Neural cell (in vitro differentiated cells): ENCODE measurements around the gene CCDC112. TPM values are rescaled to one million over a fixed set of nuclear protein-coding genes. Genes with fewer than 3 reads are reported as not detected.
A peak's percentile ranks its signal among the peaks of the same experiment; 100 is the strongest.

ENCODE experiments used
- H2AFZ ChIP-seq: fragments of 200-600, 300-800 bp; sonication (generic), shearing (Covaris generic); 2 replicates; pipeline ENCODE4 v1.6.0; 2014; ENCODE audit warnings: low read depth, mild to moderate bottlenecking, antibody characterized with exemption, low read length, moderate library complexity
- H3F3A ChIP-seq: fragments of 200-600 bp; shearing (Covaris generic); 2 replicates; pipeline ENCODE4 v1.6.1; 2016; ENCODE audit warnings: mild to moderate bottlenecking, moderate library complexity, mixed read lengths, antibody characterized with exemption, low read length; ENCODE audit not compliant: insufficient read depth, poor library complexity, severe bottlenecking
- H3K27ac ChIP-seq: fragments of 200-600, 300-800 bp; sonication (generic), shearing (Covaris generic); 2 replicates; pipeline ENCODE4 v1.5.1; 2014; ENCODE audit warnings: mild to moderate bottlenecking, low read length, moderate library complexity
- H3K27me3 ChIP-seq: fragments of 300-800, 200-600 bp; sonication (generic), shearing (Covaris generic); 2 replicates; pipeline ENCODE4 v1.6.0; 2014; ENCODE audit warnings: mild to moderate bottlenecking, low read depth, low read length, moderate library complexity; ENCODE audit not compliant: insufficient read depth
- H3K36me3 ChIP-seq: fragments of 300-800, 200-600 bp; sonication (generic), shearing (Covaris generic); 2 replicates; pipeline ENCODE4 v1.5.1; 2014; ENCODE audit warnings: mild to moderate bottlenecking, antibody characterized with exemption, low read length, moderate library complexity; ENCODE audit not compliant: insufficient read depth
- H3K4me2 ChIP-seq: fragments of 300-800, 200-600 bp; sonication (generic), shearing (Covaris generic); 2 replicates; pipeline ENCODE4 v1.6.0; 2014; ENCODE audit warnings: mild to moderate bottlenecking, low read length
- H3K4me3 ChIP-seq: fragments of 300-800, 200-600 bp; sonication (generic), shearing (Covaris generic); 2 replicates; pipeline ENCODE4 v1.5.1; 2014; ENCODE audit warnings: mild to moderate bottlenecking, low read length, moderate library complexity
- H3K79me2 ChIP-seq: fragments of 200-600 bp; shearing (Covaris generic); replicated peaks from 2 replicates; pipeline ENCODE4 v1.6.0; 2014; ENCODE audit warnings: mild to moderate bottlenecking, low read length, moderate library complexity; ENCODE audit not compliant: insufficient read depth
- H3K9ac ChIP-seq: fragments of 300-800, 200-600 bp; sonication (generic), shearing (Covaris generic); 2 replicates; pipeline ENCODE4 v1.6.1; 2016; ENCODE audit warnings: mild to moderate bottlenecking, low read length, mixed read lengths
- H3K9me2 ChIP-seq: fragments of 200-600 bp; shearing (Covaris generic); 2 replicates; pipeline ENCODE4 v1.6.1; 2016; ENCODE audit warnings: mild to moderate bottlenecking, low read length, mixed read lengths; ENCODE audit not compliant: insufficient read depth
- H3K9me3 ChIP-seq: fragments of 200-600, 300-800 bp; sonication (generic), shearing (Covaris generic); 2 replicates; pipeline ENCODE4 v1.6.1; 2016; ENCODE audit warnings: mild to moderate bottlenecking, mixed run types, low read length, moderate library complexity, mixed read lengths
- H4K20me1 ChIP-seq: fragments of 200-600 bp; shearing (Covaris generic); 2 replicates; pipeline ENCODE4 v1.6.1; 2016; ENCODE audit warnings: mild to moderate bottlenecking, mixed run types; ENCODE audit not compliant: insufficient read depth
- CTCF ChIP-seq: fragments of 450-650 bp; IDR thresholded peaks from 2 replicates; pipeline ENCODE4 v1.5.1; 2014; ENCODE audit warnings: antibody characterized with exemption, mild to moderate bottlenecking, moderate library complexity; ENCODE audit not compliant: poor library complexity, severe bottlenecking
- EP300 ChIP-seq: fragments of 450-650 bp; conservative IDR thresholded peaks from 2 replicates; pipeline ENCODE4 v1.6.1; 2014; ENCODE audit warnings: antibody characterized with exemption, mild to moderate bottlenecking, moderate library complexity; ENCODE audit not compliant: poor library complexity, severe bottlenecking
- MXI1 ChIP-seq: fragments of 450-650 bp; conservative IDR thresholded peaks from 2 replicates; pipeline ENCODE4 v1.6.1; 2014; ENCODE audit warnings: antibody characterized with exemption, mild to moderate bottlenecking; ENCODE audit not compliant: poor library complexity, severe bottlenecking
- POLR2AphosphoS5 ChIP-seq: IDR thresholded peaks from 2 replicates; pipeline ENCODE4 v1.6.1; 2012
- RAD21 ChIP-seq: fragments of 450-650 bp; conservative IDR thresholded peaks from 2 replicates; pipeline ENCODE4 v1.6.1; 2014; ENCODE audit warnings: antibody characterized with exemption, mild to moderate bottlenecking, moderate library complexity
- REST ChIP-seq: IDR thresholded peaks from 2 replicates; pipeline ENCODE4 v1.6.1; 2012; ENCODE audit warnings: borderline replicate concordance
- SMC3 ChIP-seq: fragments of 450-650 bp; conservative IDR thresholded peaks from 2 replicates; pipeline ENCODE4 v1.6.1; 2014; ENCODE audit warnings: antibody characterized with exemption, mild to moderate bottlenecking, moderate library complexity; ENCODE audit not compliant: poor library complexity
- TAF1 ChIP-seq: IDR thresholded peaks from 2 replicates; pipeline ENCODE4 v1.6.1; 2012; ENCODE audit warnings: low read depth
- polyA plus RNA-seq: library from polyadenylated mRNA; depleted of rRNA; stranded (reverse); fragments of >200 nt; gene quantifications from 2 replicates; pipeline ENCODE4 v1.2.3, GENCODE V29; 2014

CCDC112 gene
- polyA plus RNA-seq, 1 donor from 2014 or later, result 76.7 TPM

GRCh38 chr5:115309751-115310370, 13.4 kb upstream of the CCDC112 start:
- TF ChIP-seq CTCF (peak; percentile 82), RAD21 (peak; percentile 88), MXI1 (no peak), EP300 (no peak), SMC3 (peak; percentile 93)
- Histone ChIP-seq H3K4me2 (no peak overlapping the region), H3K9me3 (no peaks in the 10 kb centered on the region)

GRCh38 chr5:115308815-115309214, 12.4 kb upstream of the CCDC112 start:
- Histone ChIP-seq H3F3A (no peaks in the 10 kb centered on the region), H3K27me3 (no peaks in the 10 kb centered on the region), H3K79me2 (no peaks in the 10 kb centered on the region), H3K9ac (no peak overlapping the region), H4K20me1 (no peaks in the 10 kb centered on the region), H3K9me2 (no peaks in the 10 kb centered on the region), H3K9me3 (no peaks in the 10 kb centered on the region), H3K27ac (no peak overlapping the region), H2AFZ (no peak overlapping the region), H3K4me3 (no peak overlapping the region), H3K4me2 (no peak overlapping the region), H3K36me3 (no peaks in the 10 kb centered on the region)
- no peak for TF ChIP-seq REST

More at GRCh38 chr5:115309751-115310370, 13.4 kb upstream of the CCDC112 start:
- H3K9me2 ChIP-seq, result no peaks in the 10 kb centered on the region
- H3K27me3 ChIP-seq, result no peaks in the 10 kb centered on the region
- H3K9ac ChIP-seq, result no peak overlapping the region
- H4K20me1 ChIP-seq, result no peaks in the 10 kb centered on the region
- no peaks in the 10 kb centered on the region for H3F3A ChIP-seq
- H3K4me3 ChIP-seq, result no peak overlapping the region
- H3K79me2 ChIP-seq, result no peaks in the 10 kb centered on the region
- H3K27ac ChIP-seq, result no peak overlapping the region
- no peaks in the 10 kb centered on the region for H3K36me3 ChIP-seq
- no peak overlapping the region for H2AFZ ChIP-seq

GRCh38 chr5:115306011-115306536, 9.6 kb upstream of the CCDC112 start:
- Histone ChIP-seq H3K9me2 (no peaks in the 10 kb centered on the region), H3K36me3 (no peaks in the 10 kb centered on the region), H3K27me3 (no peaks in the 10 kb centered on the region), H3K27ac (no peak overlapping the region), H3K79me2 (no peaks in the 10 kb centered on the region), H3F3A (no peaks in the 10 kb centered on the region), H2AFZ (no peak overlapping the region), H4K20me1 (no peaks in the 10 kb centered on the region), H3K9me3 (no peaks in the 10 kb centered on the region), H3K9ac (no peak overlapping the region), H3K4me2 (no peak overlapping the region), H3K4me3 (no peak overlapping the region)
- TF ChIP-seq CTCF, result no peak
- no peak for TF ChIP-seq TAF1
- no peak for TF ChIP-seq POLR2AphosphoS5
- TF ChIP-seq REST, result no peak
- TF ChIP-seq EP300, result no peak
- no peak for TF ChIP-seq MXI1
- no peak for TF ChIP-seq SMC3
